DND-41 (cell line): ENCODE measurements around the gene ITSN1.

Experiments
- CTCF ChIP-seq: IDR thresholded peaks from 2 replicates; pipeline ENCODE4 v1.5.1; 2012; ENCODE audit warnings: borderline replicate concordance, low read length, moderate library complexity, mild to moderate bottlenecking; ENCODE audit not compliant: poor library complexity, severe bottlenecking; ENCODE audit errors: extremely low read depth
- EZH2 ChIP-seq: IDR thresholded peaks from 3 replicates; pipeline ENCODE4 v1.6.1; 2012; ENCODE audit warnings: borderline replicate concordance, low read depth, mild to moderate bottlenecking, moderate library complexity, low read length, inconsistent platforms; ENCODE audit not compliant: severe bottlenecking

- no peak for TF ChIP-seq CTCF
- TF ChIP-seq EZH2 = no peak
Observed at GRCh38 chr21:33880626-33881025, 238.3 kb downstream of the ITSN1 start.
